MM.1S (cell line): ENCODE measurements around the gene GRM5.
"Not testable (repeated sequence)": the region's sequence is repeated elsewhere in the genome, so short reads cannot be mapped to it uniquely, and the experiment has no call there.

ENCODE experiments used
- EZH2 ChIP-seq: fragments of 300-600 bp; sonication (generic); optimal IDR thresholded peaks from 2 replicates; pipeline ENCODE3; 2017; ENCODE audit warnings: low read depth, mild to moderate bottlenecking, antibody characterized with exemption, low read length, mixed read lengths
- EZH2phosphoT487 ChIP-seq: fragments of 300-600 bp; sonication (generic); IDR thresholded peaks from 2 replicates; pipeline ENCODE4 v1.6.1; 2018; ENCODE audit warnings: antibody characterized with exemption, low read length
- TF ChIP-seq, protein P1 (sequence below): fragments of 300-600 bp; sonication (generic); IDR thresholded peaks from 2 replicates; pipeline ENCODE4 v1.5.1; 2016; ENCODE audit warnings: antibody characterized with exemption, low read length, mixed read lengths

DNA sequence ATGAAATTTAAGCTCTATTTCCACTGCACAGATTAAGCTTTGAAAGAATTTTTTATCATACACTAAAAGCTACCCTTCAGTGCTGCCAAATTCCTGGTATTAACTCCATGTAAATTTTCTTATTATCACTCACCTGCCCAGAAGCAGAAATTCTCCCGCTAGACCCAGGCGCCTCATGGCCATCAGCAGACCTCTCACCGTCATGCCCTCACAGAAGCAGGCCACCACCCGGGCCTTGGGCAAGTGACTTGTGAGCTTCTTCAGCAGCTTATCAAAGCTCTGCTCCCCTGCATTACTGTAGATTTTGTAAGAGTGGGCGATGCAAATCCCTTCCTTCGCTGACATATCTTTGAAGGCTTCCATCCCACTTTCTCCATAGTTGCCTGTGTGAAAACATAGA lies 216.0 kb downstream of the GRM5 start:
- TF ChIP-seq, protein P1, sequence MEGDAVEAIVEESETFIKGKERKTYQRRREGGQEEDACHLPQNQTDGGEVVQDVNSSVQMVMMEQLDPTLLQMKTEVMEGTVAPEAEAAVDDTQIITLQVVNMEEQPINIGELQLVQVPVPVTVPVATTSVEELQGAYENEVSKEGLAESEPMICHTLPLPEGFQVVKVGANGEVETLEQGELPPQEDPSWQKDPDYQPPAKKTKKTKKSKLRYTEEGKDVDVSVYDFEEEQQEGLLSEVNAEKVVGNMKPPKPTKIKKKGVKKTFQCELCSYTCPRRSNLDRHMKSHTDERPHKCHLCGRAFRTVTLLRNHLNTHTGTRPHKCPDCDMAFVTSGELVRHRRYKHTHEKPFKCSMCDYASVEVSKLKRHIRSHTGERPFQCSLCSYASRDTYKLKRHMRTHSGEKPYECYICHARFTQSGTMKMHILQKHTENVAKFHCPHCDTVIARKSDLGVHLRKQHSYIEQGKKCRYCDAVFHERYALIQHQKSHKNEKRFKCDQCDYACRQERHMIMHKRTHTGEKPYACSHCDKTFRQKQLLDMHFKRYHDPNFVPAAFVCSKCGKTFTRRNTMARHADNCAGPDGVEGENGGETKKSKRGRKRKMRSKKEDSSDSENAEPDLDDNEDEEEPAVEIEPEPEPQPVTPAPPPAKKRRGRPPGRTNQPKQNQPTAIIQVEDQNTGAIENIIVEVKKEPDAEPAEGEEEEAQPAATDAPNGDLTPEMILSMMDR, result not testable (repeated sequence)
- TF ChIP-seq EZH2phosphoT487, EZH2: not testable (repeated sequence)
